HEK293 (cell line): ENCODE results near the gene SCUBE3.
A peak's percentile ranks its signal among the peaks of the same experiment; 100 is the strongest.

ENCODE experiments used
- CTCF ChIA-PET: fragments of 350-600 bp; formaldehyde crosslinking; extraction: SDS; loops from one replicate; lab custom pipeline; 2021; ENCODE audit warnings: antibody characterized with exemption; lab: Yijun Ruan, JAX
- POLR2A ChIA-PET: fragments of 300-600 bp; formaldehyde crosslinking; extraction: SDS; loops from one replicate; lab custom pipeline; 2020; ENCODE audit warnings: antibody characterized with exemption, inconsistent platforms; lab: Yijun Ruan, JAX
- H3K27ac ChIP-seq: fragments of 200-500 bp; sonication (Bioruptor generic); 2 replicates; pipeline ENCODE4 v1.5.1; 2014; ENCODE audit warnings: low read depth, low read length, control low read depth, inconsistent platforms; ENCODE audit errors: extremely low read depth
- H3K36me3 ChIP-seq, 2 experiments: fragments of 200-500 bp in 1 of 2; sonication (Bioruptor generic) in 1 of 2; 1 replicate in 1 of 2; 2 replicates in 1 of 2; pipeline ENCODE4 v1.5.1; 2014 to 2017; ENCODE audit warnings: inconsistent platforms in 2 of 2, low read length in 2 of 2; ENCODE audit not compliant: control insufficient read depth in 2 of 2, insufficient read depth in 1 of 2
- H3K4me1 ChIP-seq: fragments of 200-500 bp; sonication (Bioruptor generic); 2 replicates; pipeline ENCODE4 v1.5.1; 2014; ENCODE audit warnings: mild to moderate bottlenecking, low read length, inconsistent platforms; ENCODE audit not compliant: control insufficient read depth, insufficient read depth
- H3K4me3 ChIP-seq: 2 replicates; pipeline ENCODE4 v1.5.1; 2011; ENCODE audit warnings: low read depth, mild to moderate bottlenecking, control low read depth, low read length, moderate library complexity
- H3K9me3 ChIP-seq: fragments of 200-500 bp; sonication (Bioruptor generic); 2 replicates; pipeline ENCODE4 v1.5.1; 2014; ENCODE audit warnings: low read depth, low read length, inconsistent platforms; ENCODE audit not compliant: control insufficient read depth, insufficient read depth
- GFI1B ChIP-seq: fragments of 450-650 bp; formaldehyde crosslinking; IDR thresholded peaks from 2 replicates; pipeline ENCODE4 v1.5.1; 2016; ENCODE audit warnings: missing biosample characterization, missing genetic modification characterization
- KLF7 ChIP-seq: fragments of 450-650 bp; formaldehyde crosslinking; IDR thresholded peaks from 2 replicates; pipeline ENCODE4 v1.5.1; 2016; ENCODE audit warnings: missing biosample characterization, missing genetic modification characterization, borderline replicate concordance
- TSHZ1 ChIP-seq: fragments of 450-650 bp; formaldehyde crosslinking; IDR thresholded peaks from 2 replicates; pipeline ENCODE4 v1.5.1; 2016; ENCODE audit warnings: missing biosample characterization, missing genetic modification characterization, borderline replicate concordance
- ZBTB20 ChIP-seq: fragments of 450-650 bp; formaldehyde crosslinking; IDR thresholded peaks from 2 replicates; pipeline ENCODE4 v1.5.1; 2016; ENCODE audit warnings: missing biosample characterization, missing genetic modification characterization
- ZBTB7A ChIP-seq: fragments of 450-650 bp; formaldehyde crosslinking; IDR thresholded peaks from 2 replicates; pipeline ENCODE4 v1.5.1; 2016; ENCODE audit warnings: low read depth, missing biosample characterization, missing genetic modification characterization
- ZBTB8A ChIP-seq: fragments of 450-650 bp; formaldehyde crosslinking; IDR thresholded peaks from 2 replicates; pipeline ENCODE4 v1.5.1; 2016; ENCODE audit warnings: missing biosample characterization, missing genetic modification characterization
- ZNF121 ChIP-seq: fragments of 450-650 bp; formaldehyde crosslinking; IDR thresholded peaks from 2 replicates; pipeline ENCODE4 v1.5.1; 2016; ENCODE audit warnings: missing biosample characterization, missing genetic modification characterization
- ZNF157 ChIP-seq: fragments of 450-650 bp; formaldehyde crosslinking; IDR thresholded peaks from 2 replicates; pipeline ENCODE4 v1.5.1; 2016; ENCODE audit warnings: missing biosample characterization, missing genetic modification characterization
- ZNF223 ChIP-seq: fragments of 450-650 bp; formaldehyde crosslinking; IDR thresholded peaks from 2 replicates; pipeline ENCODE4 v1.5.1; 2016; ENCODE audit warnings: missing biosample characterization, missing genetic modification characterization
- ZNF24 ChIP-seq: fragments of 450-650 bp; formaldehyde crosslinking; IDR thresholded peaks from 2 replicates; pipeline ENCODE4 v1.5.1; 2016; ENCODE audit warnings: missing biosample characterization, missing genetic modification characterization
- ZNF324 ChIP-seq: fragments of 450-650 bp; formaldehyde crosslinking; IDR thresholded peaks from 2 replicates; pipeline ENCODE4 v1.5.1; 2016; ENCODE audit warnings: missing biosample characterization, missing genetic modification characterization
- ZNF335 ChIP-seq: fragments of 450-650 bp; formaldehyde crosslinking; conservative IDR thresholded peaks from 2 replicates; pipeline ENCODE4 v1.5.1; 2016; ENCODE audit warnings: missing biosample characterization, missing genetic modification characterization
- ZNF394 ChIP-seq: fragments of 450-650 bp; formaldehyde crosslinking; IDR thresholded peaks from 2 replicates; pipeline ENCODE4 v1.5.1; 2016; ENCODE audit warnings: missing biosample characterization, missing genetic modification characterization, mild to moderate bottlenecking, moderate library complexity, borderline replicate concordance
- ZNF433 ChIP-seq: fragments of 450-650 bp; formaldehyde crosslinking; IDR thresholded peaks from 2 replicates; pipeline ENCODE4 v1.5.1; 2016; ENCODE audit warnings: missing biosample characterization, missing genetic modification characterization, low read depth
- ZNF488 ChIP-seq: fragments of 450-650 bp; formaldehyde crosslinking; IDR thresholded peaks from 2 replicates; pipeline ENCODE4 v1.5.1; 2016; ENCODE audit warnings: missing biosample characterization, missing genetic modification characterization
- ZNF521 ChIP-seq: fragments of 450-650 bp; formaldehyde crosslinking; IDR thresholded peaks from 2 replicates; pipeline ENCODE4 v1.5.1; 2017; ENCODE audit warnings: missing biosample characterization, mild to moderate bottlenecking, missing genetic modification characterization
- ZNF558 ChIP-seq: fragments of 450-650 bp; formaldehyde crosslinking; IDR thresholded peaks from 2 replicates; pipeline ENCODE4 v1.5.1; 2016; ENCODE audit warnings: missing biosample characterization, missing genetic modification characterization
- ZNF660 ChIP-seq: fragments of 450-650 bp; IDR thresholded peaks from 2 replicates; pipeline ENCODE4 v1.5.1; 2018; ENCODE audit warnings: missing biosample characterization, mild to moderate bottlenecking, missing genetic modification characterization
- ZNF664 ChIP-seq: fragments of 450-650 bp; formaldehyde crosslinking; IDR thresholded peaks from 2 replicates; pipeline ENCODE4 v1.5.1; 2016; ENCODE audit warnings: missing biosample characterization, missing genetic modification characterization
- ZNF692 ChIP-seq: fragments of 450-650 bp; formaldehyde crosslinking; IDR thresholded peaks from 2 replicates; pipeline ENCODE4 v1.5.1; 2016; ENCODE audit warnings: missing biosample characterization, missing genetic modification characterization
- ZNF707 ChIP-seq: fragments of 450-650 bp; formaldehyde crosslinking; IDR thresholded peaks from 2 replicates; pipeline ENCODE4 v1.5.1; 2016; ENCODE audit warnings: missing biosample characterization, missing genetic modification characterization
- ZNF747 ChIP-seq: fragments of 450-650 bp; formaldehyde crosslinking; IDR thresholded peaks from 2 replicates; pipeline ENCODE4 v1.5.1; 2016; ENCODE audit warnings: missing biosample characterization, missing genetic modification characterization
- ZNF776 ChIP-seq: fragments of 450-650 bp; formaldehyde crosslinking; IDR thresholded peaks from 2 replicates; pipeline ENCODE4 v1.5.0; 2017; ENCODE audit warnings: missing biosample characterization, missing genetic modification characterization, borderline replicate concordance
- ZNF792 ChIP-seq: fragments of 450-650 bp; formaldehyde crosslinking; IDR thresholded peaks from 2 replicates; pipeline ENCODE4 v1.5.1; 2016; ENCODE audit warnings: missing biosample characterization, missing genetic modification characterization
- ZNF843 ChIP-seq: fragments of 450-650 bp; formaldehyde crosslinking; IDR thresholded peaks from 2 replicates; pipeline ENCODE4 v1.5.1; 2016; ENCODE audit warnings: missing biosample characterization, missing genetic modification characterization
- ZSCAN18 ChIP-seq: fragments of 450-650 bp; formaldehyde crosslinking; IDR thresholded peaks from 2 replicates; pipeline ENCODE4 v1.5.1; 2016; ENCODE audit warnings: missing biosample characterization, missing genetic modification characterization
- ZSCAN4 ChIP-seq: fragments of 450-650 bp; formaldehyde crosslinking; IDR thresholded peaks from 2 replicates; pipeline ENCODE4 v1.5.1; 2017; ENCODE audit warnings: missing biosample characterization, missing genetic modification characterization

Gene SCUBE3

GRCh38 chr6:35181308-35181932 is 32.3 kb upstream of the SCUBE3 start (continued):
- TF ChIP-seq ZBTB8A (tag by site-specific recombination) (peak; percentile 30; the same call in 1 of the 2 replicates), KLF7 (tag by site-specific recombination) (no peak)
- TF ChIP-seq, all 188 proteins: peak for 8

GRCh38 chr6:35181933-35182612 is 31.7 kb upstream of the SCUBE3 start:
- H3K36me3 ChIP-seq, result no peaks in the 10 kb centered on the region
- CTCF ChIA-PET, result interaction anchor here (0.6 to 2.0 kb wide), 6 partner anchors 23 to 87 kb away, joined by 3 to 11 read pairs (median 4); no protein-coding TSS in a partner anchor
- peak overlapping the region; percentile 40; the same call in 1 of the 2 replicates for H3K27ac ChIP-seq
- no peaks in the 10 kb centered on the region for H3K9me3 ChIP-seq
- POLR2A ChIA-PET, result interaction anchor here (0.9 to 1.3 kb wide), 2 partner anchors 32 to 77 kb away, joined by 4 read pairs; partner anchors contain the start of genes SCUBE3 and ZNF76
- peak overlapping the region; percentile 9 for H3K4me3 ChIP-seq
- H3K4me1 ChIP-seq, result peaks cover 8% of the 10 kb centered on the region
- TF ChIP-seq ZNF433 (tag by site-specific recombination) (no peak), ZSCAN18 (tag by site-specific recombination) (no peak), ZNF223 (tag by site-specific recombination) (peak; percentile 5; the same call in 1 of the 2 replicates), ZBTB20 (tag by site-specific recombination) (peak; percentile 67; the same call in 1 of the 2 replicates), ZNF335 (tag by site-specific recombination) (peak; percentile 90), ZNF121 (no peak), ZNF521 (tag by site-specific recombination) (no peak), ZNF324 (tag by site-specific recombination) (no peak), GFI1B (tag by site-specific recombination) (no peak), ZNF707 (tag by site-specific recombination) (no peak), ZNF664 (no peak), ZSCAN4 (tag by site-specific recombination) (no peak), TSHZ1 (tag by site-specific recombination) (no peak), ZNF692 (tag by site-specific recombination) (peak; percentile 86), ZNF747 (no peak), ZNF558 (no peak), ZNF394 (no peak; the same call in 1 of the 2 replicates), ZNF843 (tag by site-specific recombination) (no peak), ZNF488 (tag by site-specific recombination) (no peak), ZNF776 (tag by site-specific recombination) (peak; percentile 83), ZBTB7A (tag by site-specific recombination) (peak; percentile 78; the same call in 1 of the 2 replicates), ZNF24 (tag by site-specific recombination) (peak; percentile 43; the same call in 1 of the 2 replicates), ZNF157 (tag by site-specific recombination) (no peak), ZNF660 (tag by site-specific recombination) (peak; percentile 98), ZNF792 (no peak)
